KBM-7 (cell line): ENCODE data around the gene ODC1.

Experiments used
- DNase-seq: peaks from one replicate; pipeline ENCODE4 v3.0.0-alpha.2; 2015
- in situ Hi-C: fragments of 300-500 bp; cut with MboI; formaldehyde crosslinking; loops from 2 replicates; pipeline ENCODE4 v1.14.3; 2020; ENCODE audit warnings: low sequenced_read_pairs, low pct_unique_long_range_greater_than_20kb, mixed read lengths

ODC1 gene

GRCh38 chr2:10407841-10408648, 40.1 kb downstream of the ODC1 start:
- in situ Hi-C loops, result no loop called here

DNA sequence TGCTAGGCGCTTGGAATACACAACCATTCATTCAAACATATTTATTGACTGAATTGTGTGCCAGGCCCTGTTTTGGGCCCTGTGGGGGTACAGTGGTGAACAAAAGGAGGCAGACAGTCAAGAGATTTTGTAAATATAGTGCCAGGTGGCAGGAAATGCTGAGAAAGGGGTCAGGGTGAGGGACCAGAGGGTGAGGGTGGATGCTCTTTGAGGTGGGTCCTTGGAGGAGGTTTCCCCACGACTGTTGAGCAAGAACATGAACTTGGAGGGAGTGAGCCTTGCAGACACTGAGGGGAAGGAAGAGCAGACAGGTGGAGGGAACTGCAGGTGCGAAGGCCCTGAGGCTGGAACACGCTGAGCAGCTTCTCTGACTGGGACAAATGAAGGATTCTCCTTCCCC, 40.7 kb downstream of the ODC1 start:
- DNase-seq, result no peak
- in situ Hi-C loops, result no loop called here

More at GRCh38 chr2:10407841-10408648, 40.1 kb downstream of the ODC1 start:
- peak; percentile 80 for DNase-seq

- in situ Hi-C loops, result no loop called here
- no peak for DNase-seq
Measured at GRCh38 chr2:10406491-10407188, 41.5 kb downstream of the ODC1 start.

DNA sequence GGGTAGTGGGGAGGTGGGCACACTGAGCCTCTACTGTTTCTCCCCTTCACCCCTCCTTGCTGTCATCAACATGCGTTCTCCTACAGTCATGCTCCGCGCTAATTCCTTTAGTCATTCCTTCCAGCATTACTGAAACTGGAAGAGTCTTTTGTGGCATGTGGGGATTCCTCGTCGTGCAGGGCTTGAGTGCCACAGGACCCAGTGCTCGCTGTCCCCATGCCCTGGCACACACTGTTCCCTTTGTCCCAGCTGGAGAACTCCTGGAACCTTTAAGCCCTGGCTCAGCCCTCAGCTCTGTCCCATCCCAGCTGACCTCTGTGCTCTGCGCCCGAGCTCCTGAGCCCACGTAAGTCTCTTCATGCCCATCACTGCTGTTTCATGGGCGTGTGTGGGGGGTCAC, 42.1 kb downstream of the ODC1 start:
- DNase-seq, result no peak
- in situ Hi-C loops, result no loop called here

DNA sequence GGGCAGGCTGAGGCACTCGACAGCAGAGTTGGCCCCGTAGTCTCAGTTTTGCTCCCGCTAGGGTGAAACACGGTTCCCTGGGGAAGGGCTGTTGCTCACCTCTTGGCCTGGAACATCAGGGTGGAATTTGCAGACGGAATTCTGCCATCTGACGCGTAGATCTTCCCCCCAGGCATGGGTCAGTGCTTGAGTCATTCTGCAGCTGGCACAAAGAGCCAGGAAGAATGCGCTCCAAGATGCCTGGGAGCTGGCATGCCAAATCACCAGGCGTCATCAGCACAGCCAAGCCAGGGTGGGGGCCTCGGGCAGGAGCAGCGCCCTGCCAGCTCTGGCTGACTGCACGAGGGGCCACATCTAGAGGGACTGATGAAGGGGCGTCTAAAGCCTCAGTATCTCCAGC, 42.7 kb downstream of the ODC1 start:
- DNase-seq, result no peak
- in situ Hi-C loops, result no loop called here

DNA sequence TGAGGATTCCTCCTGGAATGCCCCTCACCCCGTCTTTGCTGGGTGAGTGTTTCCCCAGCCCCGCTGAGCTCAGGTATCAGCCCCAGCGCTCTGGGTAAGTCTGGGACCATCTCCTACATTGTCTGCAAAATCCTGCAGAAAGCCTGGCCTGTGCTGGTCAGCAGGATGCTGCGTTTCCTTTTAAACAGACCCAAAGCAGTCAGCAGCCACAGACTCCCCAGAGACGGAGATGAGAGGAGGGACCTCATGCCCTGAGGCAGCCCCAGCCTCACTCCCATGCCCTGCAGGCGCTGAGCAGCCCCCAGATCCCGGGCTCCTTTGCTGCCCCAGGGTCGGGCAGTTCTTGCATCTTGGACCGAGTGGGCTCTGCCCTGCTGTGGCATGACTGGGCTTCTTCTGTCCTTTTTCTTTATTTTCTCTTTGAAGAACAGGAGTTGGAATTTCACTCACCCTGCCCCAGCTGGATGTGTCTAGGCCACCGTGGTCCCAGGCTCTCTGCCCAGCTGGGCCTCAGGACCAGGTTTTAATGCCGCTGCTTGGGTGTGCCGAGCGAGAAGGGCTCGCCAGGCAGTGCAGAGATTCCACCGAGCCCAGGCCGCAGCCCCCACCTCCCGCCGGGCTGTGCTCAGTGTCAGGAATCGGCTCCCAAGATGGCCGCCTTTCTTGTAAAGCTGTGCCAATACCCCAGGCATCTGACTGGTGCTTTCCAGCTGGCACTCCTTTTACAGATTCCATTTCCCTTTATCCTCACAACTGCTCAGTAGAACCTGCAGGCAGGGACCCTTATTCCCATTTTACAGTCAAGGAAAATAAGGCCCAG, 43.6 kb downstream of the ODC1 start:
- in situ Hi-C loops, result no loop called here
- no peak for DNase-seq

- DNase-seq, result no peak
- in situ Hi-C loops, result no loop called here
Measured at GRCh38 chr2:10402653-10403215, 45.4 kb downstream of the ODC1 start.

GRCh38 chr2:10402062-10402585, 46.0 kb downstream of the ODC1 start:
- in situ Hi-C loops, result no loop called here
- DNase-seq, result no peak

- in situ Hi-C loops, result no loop called here
- DNase-seq, result no peak
Measured at GRCh38 chr2:10400978-10401951, 46.9 kb downstream of the ODC1 start.

DNA sequence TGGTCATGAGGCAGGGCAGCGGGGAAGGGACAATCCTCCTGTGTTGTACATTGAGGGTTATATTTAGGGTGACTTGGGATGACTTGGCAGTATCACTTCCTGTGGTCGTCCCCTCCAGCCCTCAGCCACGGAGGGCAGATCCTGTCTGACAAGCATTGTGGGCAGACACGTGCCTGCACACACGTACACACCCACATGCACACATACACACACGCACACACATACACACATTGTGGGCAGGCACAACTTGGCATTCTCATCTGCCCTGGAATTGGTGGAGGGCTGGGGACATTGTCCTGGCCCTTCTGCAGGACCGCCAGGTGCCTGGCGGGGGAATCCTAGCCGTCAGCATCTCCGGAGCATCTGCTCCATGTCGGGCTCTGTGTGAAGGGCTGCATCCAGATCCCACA, 47.6 kb downstream of the ODC1 start:
- in situ Hi-C loops, result no loop called here
- peak; percentile 63 for DNase-seq

DNA sequence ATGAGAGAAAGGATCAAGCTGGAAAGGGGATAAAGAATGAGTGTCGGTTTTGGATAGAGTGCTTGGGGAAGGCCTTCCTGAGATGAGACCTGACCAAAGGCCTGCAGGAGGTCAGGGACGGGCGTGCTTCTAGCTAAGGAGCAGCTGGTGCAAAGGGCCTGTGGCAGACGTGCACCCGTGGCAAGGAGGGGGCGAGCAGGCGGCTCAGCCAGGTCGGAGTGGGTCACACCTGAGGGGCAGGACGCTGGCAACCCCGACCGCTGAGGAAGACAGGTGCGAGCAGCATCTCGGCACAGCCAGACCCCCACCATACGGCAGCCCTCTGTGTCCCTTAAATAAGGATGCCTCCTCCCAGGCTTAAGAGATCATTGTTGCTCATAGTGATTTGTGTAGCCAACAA, 48.1 kb downstream of the ODC1 start:
- in situ Hi-C loops, result no loop called here
- DNase-seq, result no peak

DNA sequence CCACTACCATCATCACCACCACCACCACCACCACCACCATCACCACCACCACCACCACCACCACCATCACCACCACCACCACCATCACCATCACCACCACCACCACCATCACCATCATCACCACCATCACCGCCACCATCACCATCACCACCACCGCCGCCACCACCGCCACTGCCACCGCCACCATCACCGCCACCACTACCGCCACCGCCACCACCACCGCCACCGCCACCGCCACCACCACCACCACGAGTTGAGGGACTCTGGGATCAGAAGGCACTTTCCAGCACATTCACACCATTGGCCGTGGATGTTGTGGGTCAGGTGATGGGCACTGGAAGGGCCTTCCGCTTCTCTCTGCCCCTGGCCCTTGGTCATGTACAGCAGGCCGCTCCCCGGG, 48.8 kb downstream of the ODC1 start:
- in situ Hi-C loops, result no loop called here
- DNase-seq, result no peak

DNA sequence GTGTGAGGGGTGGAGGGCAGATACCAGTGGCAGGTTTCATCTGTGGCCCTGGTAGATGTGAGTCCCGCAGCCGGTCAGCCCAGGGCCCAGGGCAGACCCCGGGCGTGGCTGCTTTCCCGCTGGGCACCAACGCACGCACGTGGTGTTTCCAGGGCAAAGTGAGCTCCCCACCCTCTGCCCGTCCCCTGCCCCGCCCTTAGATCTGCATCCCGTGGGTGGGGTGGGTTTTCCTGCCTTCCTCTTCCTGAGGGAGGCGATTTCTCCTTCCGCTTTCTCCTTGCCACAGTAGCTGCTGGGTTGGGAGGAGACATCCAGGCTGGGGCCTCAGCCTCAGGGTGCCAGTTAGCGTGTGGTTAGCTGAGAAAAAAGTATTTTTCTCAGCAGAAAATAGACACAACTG, 49.6 kb downstream of the ODC1 start:
- in situ Hi-C loops, result no loop called here
- DNase-seq, result no peak

DNA sequence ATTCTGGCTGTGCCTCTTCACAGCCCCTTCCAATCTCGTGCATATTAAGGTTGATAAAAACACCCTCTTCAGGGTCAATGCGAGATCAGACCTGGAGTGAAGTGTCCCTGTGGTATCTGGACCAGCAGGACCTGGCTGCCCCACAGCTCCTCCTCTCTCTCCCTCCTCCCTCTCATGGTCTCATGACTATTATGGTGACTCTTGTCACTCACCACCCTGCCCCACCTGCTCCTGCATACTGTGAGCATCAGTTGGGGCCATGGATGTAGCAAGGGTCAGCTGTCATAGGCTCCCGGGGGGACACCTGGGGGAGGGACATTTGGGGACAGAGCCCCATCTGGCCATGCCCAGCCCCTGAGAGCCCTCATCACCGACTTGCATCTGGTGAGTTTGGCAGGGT, 50.2 kb downstream of the ODC1 start:
- in situ Hi-C loops, result no loop called here
- no peak for DNase-seq

GRCh38 chr2:10397297-10397875, 50.7 kb downstream of the ODC1 start:
- DNase-seq, result no peak
- in situ Hi-C loops, result no loop called here

- no peak for DNase-seq
- in situ Hi-C loops, result no loop called here
Measured at GRCh38 chr2:10396464-10396863, 51.7 kb downstream of the ODC1 start.

DNA sequence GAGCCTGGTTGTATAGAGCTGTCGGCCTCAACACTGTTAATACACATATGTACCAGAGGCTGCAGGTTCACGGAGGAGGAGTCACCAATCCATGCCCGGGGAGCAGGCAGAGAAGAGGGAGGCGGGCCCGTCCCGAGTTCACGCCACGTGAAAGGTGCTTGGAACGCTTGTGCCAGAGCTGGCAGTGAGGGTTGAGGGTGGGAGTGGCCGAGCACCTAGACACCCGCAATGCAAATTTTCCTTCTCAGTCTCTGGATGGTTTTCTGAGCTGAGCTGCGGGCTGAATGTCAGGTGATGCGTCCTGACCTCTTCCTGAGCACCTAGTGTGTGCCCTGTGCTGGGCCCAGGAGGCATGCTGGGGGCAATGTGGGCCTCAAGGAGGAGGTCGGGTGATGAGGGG, 52.2 kb downstream of the ODC1 start:
- no peak for DNase-seq
- in situ Hi-C loops, result no loop called here

DNA sequence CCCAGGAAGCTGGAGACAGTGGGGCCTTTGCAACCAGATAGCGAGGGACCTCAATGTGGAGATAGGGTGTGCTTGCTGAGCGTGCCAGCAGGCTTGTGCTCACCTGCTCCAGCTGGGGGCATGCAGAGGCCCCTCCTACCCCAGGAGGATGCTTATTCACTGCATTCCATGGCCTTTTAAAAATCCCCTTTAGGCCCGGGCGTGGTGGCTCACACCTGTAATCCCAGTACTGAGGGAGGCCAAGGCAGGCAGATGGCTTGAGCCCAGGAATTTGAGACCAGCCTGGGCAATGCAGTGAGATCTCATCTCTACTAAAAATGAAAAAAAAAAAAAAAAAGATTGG, 54.5 kb downstream of the ODC1 start:
- in situ Hi-C loops, result no loop called here
- DNase-seq, result no peak
